Neural cell (in vitro differentiated cells): ENCODE measurements around the gene NET1. TPM values are rescaled to one million over a fixed set of nuclear protein-coding genes. Genes with fewer than 3 reads are reported as not detected.

ENCODE experiments used
- H2AFZ ChIP-seq: fragments of 200-600, 300-800 bp; sonication (generic), shearing (Covaris generic); 2 replicates; pipeline ENCODE4 v1.6.0; 2014; ENCODE audit warnings: low read depth, mild to moderate bottlenecking, antibody characterized with exemption, low read length, moderate library complexity
- H3F3A ChIP-seq: fragments of 200-600 bp; shearing (Covaris generic); 2 replicates; pipeline ENCODE4 v1.6.1; 2016; ENCODE audit warnings: mild to moderate bottlenecking, moderate library complexity, mixed read lengths, antibody characterized with exemption, low read length; ENCODE audit not compliant: insufficient read depth, poor library complexity, severe bottlenecking
- H3K27ac ChIP-seq: fragments of 200-600, 300-800 bp; sonication (generic), shearing (Covaris generic); 2 replicates; pipeline ENCODE4 v1.5.1; 2014; ENCODE audit warnings: mild to moderate bottlenecking, low read length, moderate library complexity
- H3K27me3 ChIP-seq: fragments of 300-800, 200-600 bp; sonication (generic), shearing (Covaris generic); 2 replicates; pipeline ENCODE4 v1.6.0; 2014; ENCODE audit warnings: mild to moderate bottlenecking, low read depth, low read length, moderate library complexity; ENCODE audit not compliant: insufficient read depth
- H3K36me3 ChIP-seq: fragments of 300-800, 200-600 bp; sonication (generic), shearing (Covaris generic); 2 replicates; pipeline ENCODE4 v1.5.1; 2014; ENCODE audit warnings: mild to moderate bottlenecking, antibody characterized with exemption, low read length, moderate library complexity; ENCODE audit not compliant: insufficient read depth
- H3K4me2 ChIP-seq: fragments of 300-800, 200-600 bp; sonication (generic), shearing (Covaris generic); 2 replicates; pipeline ENCODE4 v1.6.0; 2014; ENCODE audit warnings: mild to moderate bottlenecking, low read length
- H3K4me3 ChIP-seq: fragments of 300-800, 200-600 bp; sonication (generic), shearing (Covaris generic); 2 replicates; pipeline ENCODE4 v1.5.1; 2014; ENCODE audit warnings: mild to moderate bottlenecking, low read length, moderate library complexity
- H3K79me2 ChIP-seq: fragments of 200-600 bp; shearing (Covaris generic); replicated peaks from 2 replicates; pipeline ENCODE4 v1.6.0; 2014; ENCODE audit warnings: mild to moderate bottlenecking, low read length, moderate library complexity; ENCODE audit not compliant: insufficient read depth
- H3K9ac ChIP-seq: fragments of 300-800, 200-600 bp; sonication (generic), shearing (Covaris generic); 2 replicates; pipeline ENCODE4 v1.6.1; 2016; ENCODE audit warnings: mild to moderate bottlenecking, low read length, mixed read lengths
- H3K9me2 ChIP-seq: fragments of 200-600 bp; shearing (Covaris generic); 2 replicates; pipeline ENCODE4 v1.6.1; 2016; ENCODE audit warnings: mild to moderate bottlenecking, low read length, mixed read lengths; ENCODE audit not compliant: insufficient read depth
- H3K9me3 ChIP-seq: fragments of 200-600, 300-800 bp; sonication (generic), shearing (Covaris generic); 2 replicates; pipeline ENCODE4 v1.6.1; 2016; ENCODE audit warnings: mild to moderate bottlenecking, mixed run types, low read length, moderate library complexity, mixed read lengths
- H4K20me1 ChIP-seq: fragments of 200-600 bp; shearing (Covaris generic); 2 replicates; pipeline ENCODE4 v1.6.1; 2016; ENCODE audit warnings: mild to moderate bottlenecking, mixed run types; ENCODE audit not compliant: insufficient read depth
- CTCF ChIP-seq: fragments of 450-650 bp; IDR thresholded peaks from 2 replicates; pipeline ENCODE4 v1.5.1; 2014; ENCODE audit warnings: antibody characterized with exemption, mild to moderate bottlenecking, moderate library complexity; ENCODE audit not compliant: poor library complexity, severe bottlenecking
- EP300 ChIP-seq: fragments of 450-650 bp; conservative IDR thresholded peaks from 2 replicates; pipeline ENCODE4 v1.6.1; 2014; ENCODE audit warnings: antibody characterized with exemption, mild to moderate bottlenecking, moderate library complexity; ENCODE audit not compliant: poor library complexity, severe bottlenecking
- EZH2 ChIP-seq: fragments of 200-600, 300-800 bp; shearing (Covaris generic), sonication (generic); IDR thresholded peaks from 2 replicates; pipeline ENCODE4 v1.6.1; 2014; ENCODE audit warnings: antibody characterized with exemption, low read length, borderline replicate concordance, mild to moderate bottlenecking; ENCODE audit not compliant: insufficient read depth, poor library complexity, severe bottlenecking
- MXI1 ChIP-seq: fragments of 450-650 bp; conservative IDR thresholded peaks from 2 replicates; pipeline ENCODE4 v1.6.1; 2014; ENCODE audit warnings: antibody characterized with exemption, mild to moderate bottlenecking; ENCODE audit not compliant: poor library complexity, severe bottlenecking
- POLR2AphosphoS5 ChIP-seq: IDR thresholded peaks from 2 replicates; pipeline ENCODE4 v1.6.1; 2012
- RAD21 ChIP-seq: fragments of 450-650 bp; conservative IDR thresholded peaks from 2 replicates; pipeline ENCODE4 v1.6.1; 2014; ENCODE audit warnings: antibody characterized with exemption, mild to moderate bottlenecking, moderate library complexity
- REST ChIP-seq: IDR thresholded peaks from 2 replicates; pipeline ENCODE4 v1.6.1; 2012; ENCODE audit warnings: borderline replicate concordance
- SMC3 ChIP-seq: fragments of 450-650 bp; conservative IDR thresholded peaks from 2 replicates; pipeline ENCODE4 v1.6.1; 2014; ENCODE audit warnings: antibody characterized with exemption, mild to moderate bottlenecking, moderate library complexity; ENCODE audit not compliant: poor library complexity
- TAF1 ChIP-seq: IDR thresholded peaks from 2 replicates; pipeline ENCODE4 v1.6.1; 2012; ENCODE audit warnings: low read depth
- polyA plus RNA-seq: library from polyadenylated mRNA; depleted of rRNA; stranded (reverse); fragments of >200 nt; gene quantifications from 2 replicates; pipeline ENCODE4 v1.2.3, GENCODE V29; 2014

NET1 gene
- polyA plus RNA-seq, 1 donor from 2014 or later, result 8.0 TPM

DNA sequence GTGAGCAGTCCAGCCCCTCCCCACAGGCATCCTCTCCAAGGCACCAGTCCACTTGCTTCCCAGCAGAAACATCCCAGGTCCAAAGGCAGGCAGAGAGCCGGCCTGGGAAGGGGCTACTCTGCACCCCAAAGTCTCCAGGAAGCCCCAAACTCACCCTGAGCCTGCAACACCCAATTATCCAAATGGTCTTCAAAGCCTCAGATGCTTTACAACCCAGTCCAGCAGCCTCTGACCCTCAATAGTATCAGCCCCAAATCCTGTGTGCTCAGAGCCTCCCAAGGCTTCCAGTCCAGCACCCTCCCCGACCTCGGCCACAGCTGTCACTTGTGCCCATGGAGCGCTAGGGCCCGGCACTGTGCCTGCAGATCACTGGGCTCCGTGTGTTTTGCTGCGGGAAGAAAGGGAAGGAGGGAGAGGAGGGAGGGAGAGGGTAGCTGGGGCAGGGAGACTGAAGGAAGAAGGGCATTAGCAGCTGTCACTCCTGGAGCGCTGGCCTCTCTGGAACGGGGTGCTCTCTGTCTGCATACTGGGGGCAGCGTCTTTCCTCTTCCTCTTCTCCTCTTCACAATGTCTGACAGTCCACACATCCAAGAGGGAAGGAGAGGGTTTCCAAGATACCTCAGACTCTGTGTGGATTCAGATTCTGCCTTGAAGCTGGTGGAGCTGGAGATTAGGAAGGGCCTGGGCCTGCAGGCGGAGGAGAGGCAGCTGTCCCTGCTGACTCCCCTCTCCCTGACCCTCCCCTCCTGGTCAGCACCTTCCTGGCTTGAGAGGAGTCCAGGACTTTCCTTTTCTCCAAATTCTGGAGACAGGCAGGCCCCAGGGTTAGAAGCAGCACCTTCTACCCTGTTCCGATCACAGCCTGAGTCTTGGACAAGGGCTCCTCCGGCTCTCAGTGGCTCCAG, 73.8 kb downstream of the NET1 start:
- H2AFZ ChIP-seq, result no peak overlapping the region
- TF ChIP-seq MXI1, result no peak
- no peak for TF ChIP-seq POLR2AphosphoS5
- no peak for TF ChIP-seq EZH2
- no peak for TF ChIP-seq CTCF
- no peak for TF ChIP-seq REST
- TF ChIP-seq RAD21, result no peak
- no peak for TF ChIP-seq TAF1
- TF ChIP-seq EP300, result no peak
- no peak for TF ChIP-seq SMC3

DNA sequence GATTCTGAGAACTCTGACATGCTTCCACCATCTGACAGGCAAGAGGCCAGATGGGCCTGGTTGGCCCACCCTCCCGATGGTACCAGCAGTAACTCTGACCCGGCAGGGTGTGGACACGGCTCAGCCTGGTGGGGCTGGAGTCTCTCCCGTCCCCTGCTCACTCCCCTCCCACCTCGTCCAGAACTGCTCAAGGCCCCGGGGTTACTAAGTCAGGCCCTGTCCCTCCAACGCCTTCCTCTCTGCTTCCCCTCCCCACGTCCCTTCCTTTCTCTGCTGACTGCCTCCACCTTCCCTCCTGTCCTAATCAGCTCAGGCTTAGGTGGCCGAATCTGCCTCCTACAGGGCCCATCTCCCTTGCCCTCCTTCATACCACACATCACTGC, 74.5 kb downstream of the NET1 start:
- H3K27me3 ChIP-seq, result no peaks in the 10 kb centered on the region
- TF ChIP-seq RAD21, result no peak
- TF ChIP-seq CTCF, result no peak
- no peak for TF ChIP-seq SMC3
- no peak for TF ChIP-seq POLR2AphosphoS5
- TF ChIP-seq EP300, result no peak
- H3K27ac ChIP-seq, result no peak overlapping the region
- H2AFZ ChIP-seq, result no peak overlapping the region
- no peaks in the 10 kb centered on the region for H3K9me2 ChIP-seq
- no peak overlapping the region for H3K4me2 ChIP-seq
- H3K9ac ChIP-seq, result no peak overlapping the region
- H3K79me2 ChIP-seq, result no peaks in the 10 kb centered on the region
- H4K20me1 ChIP-seq, result no peaks in the 10 kb centered on the region
- H3K36me3 ChIP-seq, result no peaks in the 10 kb centered on the region
- H3K4me3 ChIP-seq, result no peak overlapping the region
- no peaks in the 10 kb centered on the region for H3K9me3 ChIP-seq
- no peaks in the 10 kb centered on the region for H3F3A ChIP-seq

More for the DNA sequence above, 73.8 kb downstream of the NET1 start:
- no peak overlapping the region for H3K4me2 ChIP-seq
- no peak overlapping the region for H3K27ac ChIP-seq
- H3K79me2 ChIP-seq, result no peaks in the 10 kb centered on the region
- no peaks in the 10 kb centered on the region for H3K27me3 ChIP-seq
- H3K9me2 ChIP-seq, result no peaks in the 10 kb centered on the region
- H3K9ac ChIP-seq, result no peak overlapping the region
- no peaks in the 10 kb centered on the region for H3K9me3 ChIP-seq
- H4K20me1 ChIP-seq, result no peaks in the 10 kb centered on the region
- no peaks in the 10 kb centered on the region for H3F3A ChIP-seq
- no peaks in the 10 kb centered on the region for H3K36me3 ChIP-seq
- H3K4me3 ChIP-seq, result no peak overlapping the region
